Measurements from ENCODE around the gene TBX15.
"Not testable (repeated sequence)": the region's sequence is repeated elsewhere in the genome, so short reads cannot be mapped to it uniquely, and the experiment has no call there.

TBX15 gene

GRCh38 chr1:118931876-118932275 lies 56.3 kb downstream of the TBX15 start:
- Histone ChIP-seq H3K27me3 (ENCODE audit: insufficient read depth, low read length) (no peaks in the 10 kb centered on the region), H3K4me1 (ENCODE audit: insufficient read depth, low read length) (no peaks in the 10 kb centered on the region), H2AFZ (ENCODE audit: low read depth, low read length) (no peak overlapping the region), H3K9me3 (ENCODE audit: low read length) (no peaks in the 10 kb centered on the region), H3K36me3 (ENCODE audit: insufficient read depth, low read length) (no peaks in the 10 kb centered on the region), H3K4me3 (ENCODE audit: low read length) (no peak overlapping the region)

GRCh38 chr1:118928739-118929554 lies 59.2 kb downstream of the TBX15 start:
- H3K4me3 ChIP-seq (ENCODE audit: low read length), result no peak overlapping the region
- no peaks in the 10 kb centered on the region for H3K9me3 ChIP-seq (ENCODE audit: low read length)
- H2AFZ ChIP-seq (ENCODE audit: low read depth, low read length), result no peak overlapping the region
- H3K36me3 ChIP-seq (ENCODE audit: insufficient read depth, low read length), result no peaks in the 10 kb centered on the region
- H3K27me3 ChIP-seq (ENCODE audit: insufficient read depth, low read length), result no peaks in the 10 kb centered on the region
- H3K4me1 ChIP-seq (ENCODE audit: insufficient read depth, low read length), result no peaks in the 10 kb centered on the region

GRCh38 chr1:118927427-118928187 lies 60.5 kb downstream of the TBX15 start:
- no peaks in the 10 kb centered on the region for H3K27me3 ChIP-seq (ENCODE audit: insufficient read depth, low read length)
- no peaks in the 10 kb centered on the region for H3K36me3 ChIP-seq (ENCODE audit: insufficient read depth, low read length)
- H3K4me1 ChIP-seq (ENCODE audit: insufficient read depth, low read length), result no peaks in the 10 kb centered on the region
- H3K9me3 ChIP-seq (ENCODE audit: low read length), result no peaks in the 10 kb centered on the region
- H2AFZ ChIP-seq (ENCODE audit: low read depth, low read length), result no peak overlapping the region
- no peak overlapping the region for H3K4me3 ChIP-seq (ENCODE audit: low read length)

- Histone ChIP-seq H3K9me3 (ENCODE audit: low read length) (no peaks in the 10 kb centered on the region), H2AFZ (ENCODE audit: low read depth, low read length) (no peak overlapping the region), H3K27me3 (ENCODE audit: insufficient read depth, low read length) (no peaks in the 10 kb centered on the region), H3K36me3 (ENCODE audit: insufficient read depth, low read length) (no peaks in the 10 kb centered on the region), H3K4me1 (ENCODE audit: insufficient read depth, low read length) (no peaks in the 10 kb centered on the region), H3K4me3 (ENCODE audit: low read length) (no peak overlapping the region)
Observed at GRCh38 chr1:118926261-118926660, 61.9 kb downstream of the TBX15 start.

- H3K27me3 ChIP-seq (ENCODE audit: insufficient read depth, low read length), result no peaks in the 10 kb centered on the region
- H3K36me3 ChIP-seq (ENCODE audit: insufficient read depth, low read length), result no peaks in the 10 kb centered on the region
- no peaks in the 10 kb centered on the region for H3K4me1 ChIP-seq (ENCODE audit: insufficient read depth, low read length)
- no peak overlapping the region for H3K4me3 ChIP-seq (ENCODE audit: low read length)
- H3K9me3 ChIP-seq (ENCODE audit: low read length), result no peaks in the 10 kb centered on the region
- H2AFZ ChIP-seq (ENCODE audit: low read depth, low read length), result no peak overlapping the region
Observed at GRCh38 chr1:118925651-118926050, 62.5 kb downstream of the TBX15 start.

- Histone ChIP-seq H3K36me3 (ENCODE audit: insufficient read depth, low read length) (no peaks in the 10 kb centered on the region), H3K4me3 (ENCODE audit: low read length) (no peak overlapping the region), H2AFZ (ENCODE audit: low read depth, low read length) (no peak overlapping the region), H3K9me3 (ENCODE audit: low read length) (no peaks in the 10 kb centered on the region), H3K4me1 (ENCODE audit: insufficient read depth, low read length) (no peaks in the 10 kb centered on the region), H3K27me3 (ENCODE audit: insufficient read depth, low read length) (no peaks in the 10 kb centered on the region)
Observed at GRCh38 chr1:118923319-118923718, 64.8 kb downstream of the TBX15 start.

- no peak overlapping the region for H2AFZ ChIP-seq (ENCODE audit: low read depth, low read length)
- H3K4me3 ChIP-seq (ENCODE audit: low read length), result no peak overlapping the region
- H3K4me1 ChIP-seq (ENCODE audit: insufficient read depth, low read length), result no peaks in the 10 kb centered on the region
- no peaks in the 10 kb centered on the region for H3K9me3 ChIP-seq (ENCODE audit: low read length)
- H3K36me3 ChIP-seq (ENCODE audit: insufficient read depth, low read length), result no peaks in the 10 kb centered on the region
- no peaks in the 10 kb centered on the region for H3K27me3 ChIP-seq (ENCODE audit: insufficient read depth, low read length)
Observed at GRCh38 chr1:118921994-118922393, 66.1 kb downstream of the TBX15 start.

- Histone ChIP-seq H3K9me3 (ENCODE audit: low read length) (no peaks in the 10 kb centered on the region), H3K4me1 (ENCODE audit: insufficient read depth, low read length) (no peaks in the 10 kb centered on the region), H3K27me3 (ENCODE audit: insufficient read depth, low read length) (no peaks in the 10 kb centered on the region), H3K36me3 (ENCODE audit: insufficient read depth, low read length) (no peaks in the 10 kb centered on the region), H3K4me3 (ENCODE audit: low read length) (no peak overlapping the region), H2AFZ (ENCODE audit: low read depth, low read length) (no peak overlapping the region)
Observed at GRCh38 chr1:118920124-118920717, 67.9 kb downstream of the TBX15 start.

GRCh38 chr1:118918940-118919259 lies 69.2 kb downstream of the TBX15 start:
- Histone ChIP-seq H3K4me3 (ENCODE audit: low read length) (no peak overlapping the region), H3K9me3 (ENCODE audit: low read length) (no peaks in the 10 kb centered on the region), H3K36me3 (ENCODE audit: insufficient read depth, low read length) (no peaks in the 10 kb centered on the region), H3K4me1 (ENCODE audit: insufficient read depth, low read length) (no peaks in the 10 kb centered on the region), H2AFZ (ENCODE audit: low read depth, low read length) (no peak overlapping the region), H3K27me3 (ENCODE audit: insufficient read depth, low read length) (no peaks in the 10 kb centered on the region)

- no peak overlapping the region for H2AFZ ChIP-seq (ENCODE audit: low read depth, low read length)
- H3K4me1 ChIP-seq (ENCODE audit: insufficient read depth, low read length), result no peaks in the 10 kb centered on the region
- no peaks in the 10 kb centered on the region for H3K36me3 ChIP-seq (ENCODE audit: insufficient read depth, low read length)
- no peak overlapping the region for H3K4me3 ChIP-seq (ENCODE audit: low read length)
- no peaks in the 10 kb centered on the region for H3K27me3 ChIP-seq (ENCODE audit: insufficient read depth, low read length)
- H3K9me3 ChIP-seq (ENCODE audit: low read length), result no peaks in the 10 kb centered on the region
Observed at GRCh38 chr1:118918230-118918939, 69.8 kb downstream of the TBX15 start.

GRCh38 chr1:118916346-118916745 lies 71.8 kb downstream of the TBX15 start:
- not testable (repeated sequence) for H3K4me3 ChIP-seq (ENCODE audit: low read length); H3K4me1 ChIP-seq (ENCODE audit: insufficient read depth, low read length); H2AFZ ChIP-seq (ENCODE audit: low read depth, low read length); H3K9me3 ChIP-seq (ENCODE audit: low read length); H3K36me3 ChIP-seq (ENCODE audit: insufficient read depth, low read length); H3K27me3 ChIP-seq (ENCODE audit: insufficient read depth, low read length)

- Histone ChIP-seq H2AFZ (ENCODE audit: low read depth, low read length) (no peak overlapping the region), H3K27me3 (ENCODE audit: insufficient read depth, low read length) (no peaks in the 10 kb centered on the region), H3K9me3 (ENCODE audit: low read length) (no peaks in the 10 kb centered on the region), H3K36me3 (ENCODE audit: insufficient read depth, low read length) (no peaks in the 10 kb centered on the region), H3K4me3 (ENCODE audit: low read length) (no peak overlapping the region), H3K4me1 (ENCODE audit: insufficient read depth, low read length) (no peaks in the 10 kb centered on the region)
Observed at GRCh38 chr1:118914379-118915161, 73.6 kb downstream of the TBX15 start.

Measured in neuron (in vitro differentiated cells).